ENCODE data around the gene PRMT7.

Gene PRMT7

DNA sequence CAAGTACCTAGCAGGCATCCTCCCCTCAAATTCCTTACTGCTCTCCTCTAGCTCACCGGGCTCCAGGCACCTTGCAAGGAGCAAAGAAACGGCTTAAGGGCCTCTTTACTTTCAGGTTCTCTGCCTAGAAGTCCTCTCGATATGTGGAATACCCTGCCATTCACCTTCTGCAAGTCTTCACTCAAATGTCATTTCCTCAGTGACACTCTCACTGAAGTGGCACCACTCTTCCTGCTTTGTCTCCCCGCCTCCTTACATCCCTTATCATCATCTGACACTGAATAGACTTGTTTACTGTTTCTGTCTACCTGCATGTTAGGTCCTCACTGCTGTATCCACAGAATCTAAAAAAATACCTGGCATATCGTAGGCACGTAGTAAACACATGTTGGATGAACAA is 1.0 kb upstream of the PRMT7 start:
- no peak for DNase-seq

DNA sequence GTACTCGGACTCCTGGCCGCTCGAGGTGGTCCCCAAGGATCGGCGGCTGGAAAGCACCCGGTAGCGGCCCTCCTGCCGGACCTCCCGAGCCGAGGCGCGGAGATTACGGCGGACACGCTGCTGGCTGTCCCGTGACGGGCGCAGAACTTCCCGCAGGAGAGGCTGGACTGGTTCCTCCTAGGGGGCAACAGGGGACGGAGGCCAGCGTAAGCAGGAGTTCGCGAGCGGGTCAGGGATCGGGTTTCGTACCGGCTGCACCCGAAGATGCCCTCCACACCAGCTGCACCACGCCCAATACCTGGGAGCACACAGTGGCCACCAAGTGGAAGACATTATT is 414 bp upstream of the PRMT7 start:
- no peak for DNase-seq

DNA sequence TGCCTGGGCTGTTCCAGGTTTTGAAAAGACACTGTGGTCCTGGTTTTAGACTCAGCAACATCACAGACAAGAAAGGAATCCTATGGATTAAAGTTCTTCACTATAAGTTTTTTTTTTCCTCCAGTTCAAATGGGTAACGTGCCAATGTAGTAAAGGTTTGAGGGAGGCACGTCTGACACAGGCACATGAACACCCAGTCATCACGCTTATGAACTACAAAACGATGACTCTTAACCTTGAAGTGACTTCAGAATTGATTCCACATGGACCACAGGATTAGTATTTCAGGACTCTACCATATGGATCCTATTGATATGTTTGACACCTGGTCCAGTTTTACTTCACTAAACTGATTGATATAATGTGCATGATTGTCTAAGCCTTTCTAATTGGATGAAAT is 2.3 kb downstream of the PRMT7 start:
- DNase-seq: no peak

DNA sequence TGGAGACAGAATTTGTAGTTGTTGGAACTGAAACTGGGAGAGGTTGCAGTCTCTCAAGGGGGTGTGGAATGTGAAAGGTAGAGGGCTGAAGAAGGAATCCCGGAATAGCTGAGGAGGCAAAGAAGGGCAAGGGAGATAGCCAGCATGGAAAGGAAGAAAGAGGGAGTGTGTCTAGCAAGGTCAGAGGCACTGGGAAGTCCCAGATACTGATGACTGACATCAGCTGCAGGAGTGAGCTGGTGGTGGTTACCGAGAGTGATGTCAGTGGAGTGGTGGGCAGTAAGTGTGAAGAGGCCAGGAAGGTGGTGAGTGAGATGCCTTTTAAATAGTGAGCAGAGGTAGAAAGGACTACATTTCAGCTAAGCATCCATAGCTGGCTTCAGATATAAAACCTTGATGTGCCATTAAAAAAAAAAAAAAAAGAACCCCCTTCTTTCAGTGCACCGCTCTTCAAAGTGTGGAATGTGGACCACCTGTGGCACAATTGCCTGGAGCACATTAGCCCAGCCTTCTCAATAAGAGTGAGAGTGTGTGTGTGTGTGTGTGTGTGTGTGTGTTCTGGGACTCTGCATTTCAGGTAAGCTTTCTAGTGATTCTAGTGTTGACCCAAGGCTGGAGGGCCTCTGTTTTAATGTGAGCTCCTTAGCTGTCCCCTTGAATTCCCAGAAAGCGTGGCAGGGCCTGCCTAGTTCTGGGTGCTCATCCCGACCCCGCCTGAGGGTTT is 8.5 kb downstream of the PRMT7 start:
- DNase-seq: no peak

DNA sequence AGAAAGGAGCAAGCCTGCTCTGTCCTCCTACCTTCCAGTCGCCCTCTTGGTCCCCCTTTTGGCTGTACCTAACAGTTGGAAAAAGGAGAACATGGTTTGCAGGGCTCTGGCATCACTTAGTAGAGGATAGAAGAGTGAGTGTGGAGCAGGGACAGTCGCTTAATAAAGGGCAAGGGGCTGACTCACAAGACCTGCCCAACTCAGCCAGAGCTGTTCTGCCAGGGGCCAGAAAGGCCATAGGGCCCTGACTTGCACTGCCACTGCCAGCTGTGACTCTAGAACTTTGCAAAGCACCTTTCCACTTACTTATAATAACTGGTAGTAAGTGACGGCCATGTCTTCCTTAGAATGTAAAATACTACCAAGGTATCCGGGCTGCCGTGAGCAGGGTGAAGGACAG is 13.5 kb downstream of the PRMT7 start:
- DNase-seq: no peak

GRCh38 chr16:68324780-68325357 is 14.1 kb downstream of the PRMT7 start:
- no peak for DNase-seq

DNA sequence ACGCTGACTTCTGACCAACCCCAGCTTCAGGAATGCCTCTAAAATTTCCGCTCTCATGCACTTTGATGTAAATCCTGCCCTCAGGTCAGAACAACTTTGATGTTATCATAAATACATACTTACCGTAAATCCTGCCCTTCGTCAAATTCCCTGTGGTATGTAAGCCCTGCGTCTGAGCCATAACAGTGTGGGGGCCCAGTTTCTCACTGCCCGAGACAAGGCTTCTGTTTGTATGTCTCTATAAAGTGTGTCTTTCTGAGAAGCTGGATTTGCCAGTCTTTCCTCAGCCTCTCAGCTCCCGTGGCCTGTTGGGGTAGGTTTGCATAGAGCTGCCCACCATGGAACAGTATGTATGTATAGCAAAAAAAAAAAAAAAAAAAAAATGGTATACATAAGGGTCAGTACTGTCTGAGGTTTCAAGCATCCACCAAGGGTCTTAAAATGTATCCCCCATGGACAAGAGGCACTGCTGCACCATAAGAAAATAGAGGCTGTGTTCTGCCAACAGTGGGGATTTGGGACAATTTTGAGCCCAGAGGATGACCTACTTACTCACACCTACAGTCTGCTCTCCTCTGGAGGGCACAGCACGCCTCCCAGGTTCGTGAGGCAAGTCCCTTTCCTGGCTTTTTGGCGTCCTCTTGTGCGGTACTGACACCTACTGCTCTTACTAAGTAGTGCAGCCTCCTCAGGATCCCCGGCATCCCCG is 17.5 kb downstream of the PRMT7 start:
- DNase-seq: peak; percentile 94

GRCh38 chr16:68328860-68329390 is 18.1 kb downstream of the PRMT7 start:
- no peak for DNase-seq

DNA sequence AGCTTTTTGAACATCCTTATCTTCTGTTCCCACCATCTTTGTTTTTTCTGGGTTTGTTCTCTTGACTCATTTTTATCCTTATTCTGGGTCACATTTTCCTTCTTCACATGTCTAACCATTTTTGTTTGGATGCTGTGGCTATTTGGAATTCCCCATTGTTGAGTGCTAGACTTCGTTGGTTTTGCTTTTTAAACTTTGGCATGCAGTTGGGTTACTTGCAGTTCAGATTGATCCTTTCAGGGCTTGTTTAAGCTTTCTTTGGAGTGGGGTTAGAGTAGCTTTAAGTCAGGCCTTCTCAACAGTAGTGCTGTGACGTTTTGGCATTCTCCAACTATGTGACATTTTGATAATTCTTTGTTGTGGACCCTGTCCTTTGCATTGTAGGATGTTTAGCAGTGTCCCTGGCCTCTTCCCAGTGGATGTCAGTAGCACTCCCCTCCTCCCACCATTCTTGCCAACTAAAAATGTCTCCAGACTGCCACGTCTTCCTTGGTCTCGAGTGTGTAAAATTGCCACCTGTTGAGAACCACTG is 21.1 kb downstream of the PRMT7 start:
- DNase-seq: no peak

DNA sequence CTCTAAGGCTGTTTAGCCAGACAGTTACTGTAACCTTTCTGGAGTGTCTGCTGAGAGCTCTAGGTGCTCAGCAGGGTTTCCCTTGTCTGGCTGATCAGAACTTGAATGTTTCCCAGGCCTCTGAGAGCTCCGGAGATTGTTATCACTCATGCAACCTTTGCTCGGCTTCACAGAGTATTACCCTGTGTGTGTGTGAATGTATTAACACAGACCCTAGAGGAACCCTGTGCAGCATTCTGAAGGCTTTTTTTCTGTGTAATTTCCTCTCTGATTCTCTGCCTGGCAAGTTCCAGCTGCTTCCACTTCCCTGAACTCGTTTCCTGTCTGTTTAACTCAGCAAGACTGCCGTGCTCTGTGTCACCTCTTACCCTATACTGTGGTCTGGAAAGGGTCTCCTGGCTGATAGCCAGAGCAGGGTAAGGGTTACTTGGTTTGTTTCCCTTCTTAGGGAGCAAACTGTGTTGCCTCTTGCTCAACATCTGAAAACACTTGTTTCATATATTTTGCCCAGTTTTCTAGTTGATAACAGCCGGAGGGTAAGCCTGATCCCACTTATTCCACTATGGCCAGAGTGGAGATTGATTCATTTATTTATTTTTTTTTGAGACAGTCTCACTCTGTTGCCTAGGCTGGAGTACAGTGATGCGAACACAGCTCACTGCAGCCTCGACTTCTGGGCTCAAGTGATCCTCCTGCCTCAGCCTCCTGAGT is 21.7 kb downstream of the PRMT7 start:
- DNase-seq: peak; percentile 85

DNA sequence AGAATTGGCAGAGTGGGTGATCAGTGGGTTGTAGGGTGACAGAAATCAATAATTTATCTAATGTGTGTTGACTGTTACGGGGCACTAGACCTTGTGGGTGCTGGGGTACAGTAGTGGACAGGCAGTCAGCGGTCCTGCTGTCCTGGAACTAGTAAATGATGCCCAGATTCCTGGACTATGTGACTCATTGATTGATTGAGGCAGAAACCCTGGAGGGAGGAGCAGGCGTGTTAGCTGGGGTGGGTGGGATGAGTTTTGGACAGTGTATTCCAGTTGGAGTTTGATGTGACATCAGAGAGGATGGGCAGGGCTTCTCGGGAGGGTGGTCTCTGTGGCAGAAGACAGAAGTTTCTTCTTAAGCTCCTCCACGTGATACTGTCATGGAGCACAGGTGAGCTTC is 24.4 kb downstream of the PRMT7 start:
- no peak for DNase-seq

GRCh38 chr16:68338326-68339119 is 27.7 kb downstream of the PRMT7 start:
- no peak for DNase-seq

GRCh38 chr16:68339214-68339613 is 28.4 kb downstream of the PRMT7 start:
- DNase-seq: no peak

DNA sequence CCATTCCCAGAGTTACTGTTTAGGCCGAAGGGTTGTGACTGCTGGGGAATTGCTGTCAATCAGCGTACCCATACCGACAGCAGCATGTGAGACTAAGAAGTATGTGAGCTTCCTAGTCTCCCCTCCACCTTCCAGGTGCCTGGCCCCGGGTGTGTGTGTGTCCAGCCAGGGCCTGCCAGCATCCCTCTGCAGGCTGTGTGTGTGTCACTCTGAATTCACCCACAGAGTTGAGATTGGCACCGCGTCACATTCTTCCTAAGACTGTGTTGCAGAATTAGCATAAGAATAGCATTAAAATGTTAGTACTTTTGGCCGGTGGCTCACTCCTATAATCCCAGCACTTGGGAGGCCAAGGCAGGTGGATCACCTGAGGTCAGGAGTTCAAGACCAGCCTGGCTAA is 31.8 kb downstream of the PRMT7 start:
- DNase-seq: no peak

- no peak for DNase-seq
These were observed 32.3 kb downstream of the PRMT7 start for GRCh38 chr16:68343137-68343536.

- no peak for DNase-seq
These were observed 33.4 kb downstream of the PRMT7 start for GRCh38 chr16:68344252-68344651.

GRCh38 chr16:68345351-68345810 is 34.6 kb downstream of the PRMT7 start:
- DNase-seq: no peak

GRCh38 chr16:68345958-68346635 is 35.3 kb downstream of the PRMT7 start:
- DNase-seq: no peak

- DNase-seq: peak; percentile 50
These were observed 36.2 kb downstream of the PRMT7 start for GRCh38 chr16:68346892-68347480.

DNA sequence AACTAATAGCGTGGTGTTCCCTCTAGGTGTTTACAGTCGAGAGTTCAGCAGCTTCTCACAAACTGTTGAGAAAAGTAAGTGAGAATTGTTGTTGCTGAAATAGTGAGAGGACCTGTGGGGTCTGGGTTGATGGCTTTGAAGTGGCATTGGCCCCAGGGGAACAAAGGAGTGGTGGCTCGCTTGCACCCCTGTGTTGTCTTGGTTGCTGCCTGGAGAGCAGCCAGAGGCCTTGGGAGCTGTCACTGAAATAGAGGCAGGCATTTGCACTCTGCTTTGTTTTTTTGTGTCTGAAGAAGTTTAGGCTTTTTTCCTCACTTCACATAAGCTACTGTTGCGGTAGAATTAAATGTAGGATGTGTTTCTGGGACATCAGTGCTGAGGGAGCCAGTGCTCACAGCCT is 36.8 kb downstream of the PRMT7 start:
- no peak for DNase-seq
